ENCODE data around the gene PLA2G1B.

PLA2G1B gene

DNA sequence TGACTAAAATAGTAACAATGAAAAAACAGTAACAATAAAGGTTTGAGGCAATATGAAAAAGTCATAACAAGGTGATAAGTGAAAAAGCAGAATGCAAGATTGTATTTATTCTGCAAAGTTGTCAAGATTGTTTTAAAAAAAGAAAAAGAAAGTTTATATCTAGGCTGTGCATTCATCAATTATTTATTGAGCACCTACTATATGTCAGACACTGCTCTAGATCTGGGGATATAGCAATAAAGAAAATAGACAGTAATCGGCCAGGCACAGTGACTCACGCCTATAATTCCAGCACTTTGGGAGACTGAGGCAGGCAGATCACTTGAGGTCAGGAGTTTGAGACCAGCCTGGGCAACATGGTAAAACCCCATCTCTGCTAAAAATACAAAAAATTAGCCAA lies 3.8 kb downstream of the PLA2G1B start:
- DNase-seq, result no peak

DNA sequence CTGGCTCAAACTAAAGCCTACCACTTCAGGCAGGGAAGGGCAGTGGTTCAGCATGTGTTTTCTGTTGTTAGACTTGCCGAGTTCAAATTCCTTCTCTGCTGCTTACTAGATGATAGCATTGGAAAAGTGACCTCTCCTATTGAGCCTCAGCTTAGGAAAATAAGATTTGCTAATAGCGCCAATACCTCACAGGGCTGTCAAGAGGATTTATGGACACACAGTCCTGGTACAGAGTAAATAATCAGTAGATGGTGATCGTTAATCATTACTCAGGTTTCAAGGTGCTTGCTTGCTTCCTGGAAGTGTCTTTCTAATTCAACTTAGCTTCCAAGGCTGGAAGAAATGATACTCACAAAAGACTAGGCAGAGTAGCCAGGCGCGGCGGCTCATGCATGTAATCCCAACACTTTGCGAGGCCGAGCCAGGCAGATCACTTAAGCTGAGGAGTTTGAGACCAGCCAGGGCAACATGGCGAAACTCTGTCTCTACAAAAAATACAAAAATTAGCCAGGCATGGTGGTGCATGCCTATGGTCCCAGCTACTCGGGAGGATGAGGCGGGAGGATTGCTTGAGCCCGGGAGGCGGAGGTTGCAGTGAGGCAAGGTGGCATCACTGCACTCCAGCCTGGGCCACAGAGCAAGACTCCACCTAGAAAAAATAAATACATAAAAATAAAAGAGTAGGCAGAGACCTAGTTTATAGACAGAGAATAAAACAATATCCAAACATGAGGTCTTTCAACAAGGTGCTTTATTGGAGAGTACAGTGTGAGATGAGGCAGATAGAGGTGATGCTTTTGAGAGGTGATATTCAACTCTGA lies 6.0 kb downstream of the PLA2G1B start:
- DNase-seq, result no peak

DNA sequence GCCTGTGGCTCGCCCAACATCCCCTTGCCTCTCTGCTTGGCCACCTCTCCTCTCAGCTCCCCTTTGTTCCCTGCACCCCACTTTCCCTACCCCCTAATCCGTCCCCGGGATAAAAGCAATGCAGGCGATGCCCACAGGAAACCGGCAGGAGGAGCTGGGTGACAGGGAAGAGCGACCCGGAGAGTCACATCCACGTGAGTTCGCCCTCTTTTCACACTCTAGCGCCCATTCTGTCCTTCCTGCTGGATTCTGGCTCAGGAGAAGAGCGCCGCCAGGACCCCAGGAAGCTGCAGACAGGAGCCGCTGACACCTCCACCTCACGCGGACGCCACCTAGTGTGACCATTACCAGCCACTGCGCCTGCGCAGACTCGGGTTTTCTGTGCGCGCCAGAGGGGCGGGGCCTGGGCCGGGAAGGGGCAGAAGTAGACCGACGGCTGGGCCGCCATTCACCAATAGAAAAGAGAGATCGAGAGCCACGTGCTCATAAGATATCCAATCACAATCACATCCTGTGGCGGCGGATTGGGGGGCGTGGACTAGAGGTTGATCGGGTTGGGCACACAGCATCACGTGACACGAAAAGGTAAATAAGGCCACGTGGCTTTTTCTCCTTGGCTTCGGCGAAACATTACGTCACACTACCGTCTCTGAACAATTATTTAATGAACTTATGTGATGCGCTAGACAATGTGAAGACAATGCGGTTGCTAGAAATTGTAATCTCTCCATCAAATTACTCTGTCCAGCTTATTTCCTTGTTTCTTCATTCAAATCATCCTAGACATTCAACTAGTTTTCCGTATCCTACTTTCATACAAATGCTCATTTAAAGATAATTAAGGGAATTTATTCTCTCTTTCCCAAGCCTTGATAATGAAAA lies 10.1 kb downstream of the PLA2G1B start:
- DNase-seq, result peak; percentile 100

DNA sequence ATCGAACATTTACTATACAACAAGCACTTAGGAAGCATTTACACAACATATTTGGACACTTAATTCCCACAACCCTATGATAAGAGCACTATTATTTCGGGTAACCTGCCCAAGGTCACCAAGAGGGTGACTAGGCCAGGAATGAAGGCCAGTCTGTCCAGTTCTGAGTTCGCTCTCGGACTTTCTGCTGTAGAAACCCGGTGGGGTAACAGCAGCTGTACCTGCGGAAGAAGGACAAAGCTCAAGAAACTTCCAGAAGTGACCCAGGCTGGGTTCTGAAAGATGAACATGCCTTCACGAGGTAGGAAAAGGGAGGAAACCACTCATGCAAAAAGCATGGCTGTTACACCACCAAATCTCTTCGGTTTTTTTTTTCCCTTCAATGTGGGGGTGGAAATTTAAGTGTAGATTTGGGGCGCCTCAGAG lies 10.8 kb downstream of the PLA2G1B start:
- DNase-seq, result no peak

DNA sequence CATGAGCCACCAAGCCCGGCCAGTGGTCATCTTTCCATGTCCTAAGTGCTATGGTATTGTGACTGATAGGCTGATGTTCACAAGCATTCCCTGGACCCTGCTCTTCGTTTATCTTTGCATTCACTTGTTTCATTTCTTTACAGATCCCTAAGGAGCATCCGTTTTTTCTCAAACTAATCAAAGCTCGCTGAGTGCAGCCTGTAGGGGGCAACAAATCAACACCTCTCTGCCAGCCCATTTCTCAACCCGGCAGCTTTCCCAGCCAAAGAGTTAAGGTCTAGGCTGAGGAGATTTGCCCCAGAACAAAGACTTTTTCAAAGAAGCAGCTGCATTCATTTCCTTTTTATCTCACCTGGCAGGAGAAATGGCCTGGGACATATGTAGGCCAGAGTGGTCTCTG lies 13.4 kb downstream of the PLA2G1B start:
- DNase-seq, result no peak

DNA sequence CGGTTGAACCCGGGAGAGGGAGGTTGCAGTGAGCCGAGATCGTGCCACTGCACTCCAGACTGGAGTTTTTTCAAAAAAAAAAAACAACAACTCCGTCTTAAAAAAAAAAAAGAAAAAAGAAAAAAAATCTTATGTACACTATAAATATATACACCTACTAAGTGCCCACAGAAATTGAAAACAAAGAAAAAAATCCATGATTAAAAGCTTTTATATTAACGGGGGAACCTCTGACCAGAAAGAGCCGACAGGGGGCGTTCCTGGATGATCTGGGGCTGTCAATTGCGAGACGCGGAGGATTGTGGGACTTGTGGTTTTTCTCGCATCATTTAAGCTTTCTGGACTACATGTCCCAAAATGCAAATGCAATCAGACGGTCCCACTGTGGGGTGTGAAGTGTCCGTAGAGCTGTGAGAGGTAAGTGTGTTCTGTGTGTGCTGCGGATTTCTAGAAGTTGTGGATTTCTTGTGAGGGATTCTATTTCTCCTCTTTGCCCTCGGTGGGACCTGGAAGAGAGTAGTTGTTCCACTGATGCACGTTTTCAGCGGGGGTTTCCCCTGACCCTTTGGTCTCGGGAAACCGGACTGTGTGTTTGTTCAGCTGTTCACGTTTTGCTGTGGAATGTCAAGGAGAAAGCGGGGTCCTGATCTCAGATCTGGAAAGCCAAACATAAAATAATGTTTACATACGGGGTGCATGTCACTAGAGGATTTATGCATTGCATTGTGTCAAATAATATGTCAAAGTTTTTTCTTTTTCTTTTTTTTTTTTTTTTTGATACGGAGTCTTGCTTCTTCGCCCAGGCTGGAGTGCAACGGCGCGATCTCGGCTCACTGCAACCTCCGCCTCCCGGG lies 25.4 kb downstream of the PLA2G1B start, which contains the start of gene SIRT4:
Gene SIRT4 (plus strand): TSS at position 360 of the 854 bp plus-strand sequence. CDS start 1,241 bp downstream, outside the sequence.
- DNase-seq, result peak; percentile 93

DNA sequence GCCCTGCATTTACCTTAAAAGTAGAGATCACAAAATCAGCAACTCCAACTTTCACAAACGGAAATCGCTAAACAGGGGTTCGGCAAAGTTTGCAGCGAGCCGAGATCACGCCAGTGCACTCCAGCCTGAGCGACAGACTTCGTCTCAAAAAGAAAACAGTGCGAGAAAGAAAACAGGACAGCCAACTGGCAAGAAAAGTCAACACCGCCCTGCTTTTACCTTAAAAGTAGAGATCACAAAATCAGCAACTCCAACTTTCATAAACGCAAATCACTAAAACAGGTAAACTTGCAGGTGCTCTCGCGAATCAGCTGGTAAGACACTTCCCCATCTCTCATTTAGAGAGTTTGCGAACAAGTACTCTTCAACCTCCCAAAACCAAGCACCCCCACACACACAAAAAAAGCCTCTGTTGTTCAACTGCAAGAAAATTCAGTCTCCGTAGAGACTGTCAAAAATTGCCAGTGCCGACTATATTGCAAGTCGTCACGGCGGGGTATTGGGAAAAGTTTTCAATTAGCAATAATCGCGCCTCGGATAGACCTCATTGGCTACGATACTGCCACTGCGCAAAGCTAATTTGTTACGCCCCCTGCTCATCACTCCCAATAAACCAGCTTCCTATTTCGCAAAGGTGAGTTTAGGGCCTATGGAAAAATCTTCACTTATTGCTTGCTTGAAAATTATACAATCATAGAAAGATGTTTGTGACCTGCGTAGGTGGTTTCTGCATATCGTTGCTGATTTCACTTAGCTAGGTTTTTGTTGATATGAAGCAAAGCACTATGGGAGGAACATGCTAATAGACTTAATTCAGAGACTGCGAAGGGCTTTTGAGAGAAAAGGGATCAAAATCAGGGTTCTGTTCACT lies 34.7 kb downstream of the PLA2G1B start, which contains the start of gene RNU4-1:
Gene RNU4-1 (minus strand): TSS at position 577 of the 871 bp plus-strand sequence.
- peak; percentile 85 for DNase-seq

DNA sequence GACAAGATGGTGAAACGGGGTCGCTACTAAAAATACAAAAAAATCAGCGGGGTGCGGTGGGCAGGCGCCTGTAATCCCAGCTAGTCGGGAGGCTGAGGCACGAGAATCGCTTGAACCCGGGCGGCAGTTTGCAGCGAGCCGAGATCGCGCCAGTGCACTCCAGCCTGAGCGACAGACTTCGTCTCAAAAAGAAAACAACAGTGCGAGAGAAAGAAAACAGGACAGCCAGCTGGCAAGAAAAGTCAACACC lies 35.2 kb downstream of the PLA2G1B start:
- no peak for DNase-seq

DNA sequence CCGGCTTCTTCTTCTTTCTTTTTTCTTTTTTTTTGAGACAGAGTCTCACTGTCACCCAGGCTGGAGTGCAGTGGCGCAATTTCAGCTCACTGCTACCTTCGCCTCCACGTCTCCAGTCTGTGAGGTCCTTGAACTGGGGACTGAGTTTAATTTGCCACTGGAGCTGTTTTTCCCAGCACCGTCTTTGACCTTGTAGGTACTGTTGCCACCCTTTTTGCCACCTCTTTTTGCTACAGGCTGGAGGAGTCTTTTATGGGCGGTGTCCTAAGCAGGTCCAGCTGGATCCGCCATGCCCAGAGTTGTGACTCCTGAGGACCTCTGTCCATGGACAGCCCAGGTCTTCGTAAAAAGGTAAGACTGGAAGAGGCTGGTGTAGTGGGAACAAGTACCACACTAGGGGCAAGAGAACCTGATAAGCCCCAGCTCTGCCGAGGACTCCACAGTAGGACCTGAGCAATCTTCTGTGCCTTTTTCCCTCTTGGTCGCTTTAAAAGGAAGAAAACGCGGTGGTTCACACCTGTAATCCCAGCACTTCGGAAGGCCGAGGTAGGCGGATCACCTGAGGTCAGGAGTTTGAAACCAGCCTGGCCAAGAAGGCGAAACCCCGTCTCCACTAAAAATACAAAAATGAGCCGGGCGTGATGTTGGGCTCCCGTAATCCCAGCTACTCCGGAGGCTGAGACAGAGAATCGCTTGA lies 36.8 kb downstream of the PLA2G1B start:
- DNase-seq, result peak; percentile 59

DNA sequence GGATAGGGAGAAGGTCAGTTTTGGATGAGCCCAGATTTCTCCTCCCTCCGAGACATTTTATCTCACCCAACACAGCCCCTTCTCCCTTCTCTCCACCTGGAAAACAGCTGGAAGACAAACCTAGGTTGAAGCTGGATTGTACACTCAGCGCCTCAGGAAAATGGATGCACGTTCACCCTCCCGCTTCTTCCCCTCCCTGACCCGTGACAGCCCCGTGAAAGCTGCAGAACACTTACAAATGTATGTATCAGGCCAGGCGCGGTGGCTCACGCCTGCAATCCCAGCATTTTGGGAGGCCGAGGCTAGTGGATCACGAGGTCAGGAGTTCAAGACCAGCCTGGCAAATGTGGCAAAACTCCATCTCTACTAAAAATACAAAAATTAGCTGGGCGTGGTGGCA lies 40.1 kb downstream of the PLA2G1B start:
- DNase-seq, result no peak

DNA sequence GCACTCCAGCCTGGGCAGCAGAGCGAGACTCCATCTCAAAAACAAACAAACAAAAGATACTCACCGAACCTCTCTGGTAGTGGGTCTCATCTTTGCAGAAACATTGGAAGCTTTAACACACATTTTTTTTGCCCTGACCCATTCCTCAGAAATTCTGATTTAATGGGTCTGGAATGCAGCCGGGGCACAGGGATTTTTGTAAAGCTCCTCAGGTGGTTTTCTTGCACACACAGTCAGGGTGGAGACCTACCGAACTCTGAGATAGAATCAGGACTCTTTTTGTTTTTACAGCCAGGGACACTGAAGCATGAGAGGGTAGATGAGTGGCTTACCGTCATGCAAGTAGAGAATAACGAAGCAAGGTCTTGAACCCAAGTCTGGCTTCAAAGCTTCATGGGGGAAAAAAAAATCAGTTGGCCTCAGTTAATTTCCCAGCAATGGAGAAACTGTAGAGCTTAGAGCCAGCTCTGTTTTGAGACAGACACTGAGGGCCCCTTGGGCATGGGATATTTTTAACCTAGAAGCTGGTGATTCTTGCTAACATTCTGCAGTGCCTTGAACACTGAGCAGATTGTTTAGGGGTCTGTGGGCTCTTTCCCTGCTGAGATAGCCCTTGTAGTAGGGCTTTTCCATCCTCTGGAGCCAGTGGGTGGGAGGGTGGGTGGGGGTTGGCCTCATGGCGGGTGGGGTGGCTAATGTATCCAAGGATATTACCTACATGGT lies 40.6 kb downstream of the PLA2G1B start:
- no peak for DNase-seq

DNA sequence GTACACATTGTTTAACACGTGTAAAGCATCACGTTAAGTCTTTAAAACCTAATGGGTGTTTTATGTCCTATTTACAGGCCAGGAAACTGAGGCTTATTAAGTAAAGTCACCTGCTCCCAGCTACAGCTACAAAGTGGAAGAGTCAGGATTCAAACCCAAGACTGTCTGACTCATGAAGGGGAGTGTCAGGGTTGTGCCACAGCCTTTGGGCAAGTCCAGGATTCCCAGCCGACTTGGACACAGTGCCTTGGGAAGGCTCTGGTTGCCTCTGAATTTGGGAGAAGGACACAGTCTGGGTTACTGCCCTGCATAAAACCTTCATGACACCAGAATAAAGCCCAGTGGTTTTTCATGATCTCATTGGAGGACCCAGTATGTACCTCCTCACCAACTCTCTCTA lies 43.2 kb downstream of the PLA2G1B start:
- DNase-seq, result no peak

DNA sequence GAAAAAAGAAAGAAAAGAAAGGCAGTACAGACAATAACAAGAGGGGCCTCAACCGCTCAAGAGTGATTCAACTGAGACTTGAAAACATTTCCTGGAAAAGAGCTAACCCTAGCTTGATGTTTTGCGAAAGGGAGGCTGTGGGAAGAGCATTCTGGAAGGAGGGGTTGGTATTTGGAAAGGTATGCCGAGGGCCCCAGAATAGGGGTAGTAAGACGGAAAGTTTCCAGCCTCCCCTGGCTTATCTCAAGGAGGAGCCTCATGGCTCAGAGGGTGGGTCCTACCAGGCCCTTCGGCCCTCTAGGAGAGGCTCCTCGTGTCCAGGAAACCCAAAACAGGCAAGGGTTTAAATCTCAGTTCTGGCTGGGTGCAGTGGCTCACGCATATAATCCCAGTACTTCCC lies 44.3 kb downstream of the PLA2G1B start:
- DNase-seq, result no peak

DNA sequence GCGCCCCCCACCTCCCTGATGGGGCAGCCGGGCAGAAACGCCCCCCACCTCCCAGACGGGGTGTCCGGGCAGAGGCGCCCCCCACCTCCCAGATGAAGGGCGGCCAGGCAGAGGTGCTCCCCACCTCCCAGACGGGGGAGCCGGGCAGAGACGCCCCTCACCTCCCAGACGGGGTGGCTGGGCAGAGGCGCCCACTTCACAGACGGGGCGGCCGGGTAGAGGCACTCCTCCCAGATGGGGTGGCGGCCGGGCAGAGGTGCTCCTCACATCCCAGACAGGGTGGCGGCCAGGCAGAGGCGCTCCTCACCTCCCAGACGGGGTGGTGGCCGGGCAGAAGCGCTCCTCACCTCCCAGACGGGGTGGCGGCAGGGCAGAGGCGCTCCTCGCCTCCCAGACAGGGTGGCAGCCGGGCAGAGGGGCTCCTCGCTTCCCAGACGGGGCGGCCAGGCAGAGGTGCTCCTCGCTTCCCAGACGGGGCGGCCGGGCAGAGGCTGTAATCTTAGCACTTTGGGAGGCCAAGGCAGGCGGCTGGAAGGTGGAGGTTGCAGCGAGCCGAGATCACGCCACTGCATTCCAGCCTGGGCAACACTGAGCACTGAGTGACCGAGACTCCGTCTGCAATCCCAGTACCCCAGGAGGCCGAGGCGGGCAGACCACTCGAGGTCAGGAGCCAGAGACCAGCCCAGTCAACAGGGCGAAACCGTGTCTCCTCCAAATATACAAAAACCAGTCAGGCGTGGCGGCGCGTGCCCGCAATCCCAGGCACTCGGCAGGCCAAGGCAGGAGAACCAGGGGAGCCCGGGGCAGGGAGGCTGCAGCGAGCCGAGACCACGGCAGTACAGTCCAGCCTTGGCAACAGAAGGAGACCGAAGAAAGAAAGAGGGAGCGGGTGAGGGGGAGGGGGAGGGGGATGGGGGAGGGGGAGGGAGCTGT lies 49.2 kb downstream of the PLA2G1B start:
- DNase-seq, result no peak

DNA sequence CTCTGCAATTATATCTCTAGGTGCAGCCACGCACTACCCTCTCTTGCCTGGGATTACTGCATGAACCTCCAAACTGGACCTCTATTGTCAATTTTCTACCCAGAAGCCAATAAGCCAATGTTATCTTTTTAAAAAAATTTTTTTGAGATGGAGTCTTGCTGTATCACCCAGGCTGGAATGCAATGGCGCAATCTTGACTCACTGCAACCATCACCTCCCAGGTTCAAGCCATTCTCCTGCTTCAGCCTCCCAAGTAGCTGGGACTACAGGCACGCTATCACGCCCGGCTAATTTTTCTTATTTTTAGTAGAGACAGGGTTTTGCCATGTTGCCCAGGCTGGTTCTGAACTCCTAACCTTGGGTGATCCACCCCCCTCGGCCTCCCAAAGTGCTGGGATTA lies 50.8 kb downstream of the PLA2G1B start:
- no peak for DNase-seq
